ENCODE data around the gene PPM1E.

GRCh38 chr17:58991718-58992331 lies 236.2 kb downstream of the PPM1E start:
- TF ChIP-seq CTCF (IDR thresholded peaks at IDR 0.05; ENCODE audit: control extremely low read depth in 1 of 3, insufficient read depth in 1 of 3, low read depth in 1 of 3, low read length in 3 of 3) (no peak), HDAC6 (IDR thresholded peaks at IDR 0.05; ENCODE audit: low read depth, low read length) (no peak), KDM5A (IDR thresholded peaks at IDR 0.05; ENCODE audit: low read length) (no peak), JUND (IDR thresholded peaks at IDR 0.05; ENCODE audit: low read length) (no peak), E2F6 (IDR thresholded peaks at IDR 0.05) (no peak), FOSL1 (IDR thresholded peaks at IDR 0.05; ENCODE audit: insufficient read depth, low read depth, low read length) (no peak), EZH2 (IDR thresholded peaks at IDR 0.05; ENCODE audit: low read depth, low read length, severe bottlenecking) (no peak), JUN (IDR thresholded peaks at IDR 0.05; ENCODE audit: low read depth, low read length) (no peak), POLR2A (IDR thresholded peaks at IDR 0.05; ENCODE audit: control extremely low read depth in 1 of 2, low read depth in 2 of 2, low read length in 2 of 2) (no peak), KDM1A (IDR thresholded peaks at IDR 0.05; ENCODE audit: borderline replicate concordance, low read length) (no peak)
- TF ChIP-seq, protein P1, sequence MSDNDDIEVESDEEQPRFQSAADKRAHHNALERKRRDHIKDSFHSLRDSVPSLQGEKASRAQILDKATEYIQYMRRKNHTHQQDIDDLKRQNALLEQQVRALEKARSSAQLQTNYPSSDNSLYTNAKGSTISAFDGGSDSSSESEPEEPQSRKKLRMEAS (IDR thresholded peaks at IDR 0.05) = no peak

Data from H1 (cell line).